Fibroblast of lung (primary cell): ENCODE measurements around the gene CLIP1.

Source experiments
- EZH2 ChIP-seq: IDR thresholded peaks from 2 replicates; pipeline ENCODE4 v1.5.1; 2012; ENCODE audit warnings: low read length, control low read depth, mild to moderate bottlenecking; ENCODE audit errors: missing control alignments
- TF ChIP-seq, protein P1 (sequence below), 2 donors: IDR thresholded peaks in 1 of 2; conservative IDR thresholded peaks in 1 of 2; 1 replicate in 1 of 2; 2 replicates in 1 of 2; pipeline ENCODE4 v1.5.1; 2011 to 2012; ENCODE audit warnings: low read length in 2 of 2, control low read depth in 1 of 2, inconsistent platforms in 1 of 2, low read depth in 1 of 2, mild to moderate bottlenecking in 1 of 2

DNA sequence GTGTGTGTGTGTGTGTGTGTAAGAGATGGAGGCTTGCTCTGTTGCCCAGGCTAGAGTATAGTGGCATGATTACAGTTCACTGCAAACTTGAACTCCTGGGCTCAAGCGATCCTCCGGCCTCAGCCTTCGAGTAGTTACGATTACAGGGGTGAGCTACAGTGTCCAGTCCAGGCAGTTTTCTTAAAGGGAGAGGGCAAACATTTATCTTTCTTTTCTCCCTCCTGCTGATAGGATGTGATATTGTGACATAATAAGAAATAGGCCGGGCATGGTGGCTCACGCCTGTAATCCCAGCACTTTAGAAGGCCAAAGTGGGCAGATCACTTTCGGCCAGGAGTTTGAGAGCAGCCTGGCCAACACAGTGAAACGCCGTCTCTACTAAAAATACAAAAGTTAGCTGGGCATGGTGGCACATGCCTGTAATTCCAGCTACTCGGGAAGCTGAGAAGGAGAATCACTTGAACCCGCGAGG lies 31.8 kb upstream of the CLIP1 start:
- TF ChIP-seq, protein P1, sequence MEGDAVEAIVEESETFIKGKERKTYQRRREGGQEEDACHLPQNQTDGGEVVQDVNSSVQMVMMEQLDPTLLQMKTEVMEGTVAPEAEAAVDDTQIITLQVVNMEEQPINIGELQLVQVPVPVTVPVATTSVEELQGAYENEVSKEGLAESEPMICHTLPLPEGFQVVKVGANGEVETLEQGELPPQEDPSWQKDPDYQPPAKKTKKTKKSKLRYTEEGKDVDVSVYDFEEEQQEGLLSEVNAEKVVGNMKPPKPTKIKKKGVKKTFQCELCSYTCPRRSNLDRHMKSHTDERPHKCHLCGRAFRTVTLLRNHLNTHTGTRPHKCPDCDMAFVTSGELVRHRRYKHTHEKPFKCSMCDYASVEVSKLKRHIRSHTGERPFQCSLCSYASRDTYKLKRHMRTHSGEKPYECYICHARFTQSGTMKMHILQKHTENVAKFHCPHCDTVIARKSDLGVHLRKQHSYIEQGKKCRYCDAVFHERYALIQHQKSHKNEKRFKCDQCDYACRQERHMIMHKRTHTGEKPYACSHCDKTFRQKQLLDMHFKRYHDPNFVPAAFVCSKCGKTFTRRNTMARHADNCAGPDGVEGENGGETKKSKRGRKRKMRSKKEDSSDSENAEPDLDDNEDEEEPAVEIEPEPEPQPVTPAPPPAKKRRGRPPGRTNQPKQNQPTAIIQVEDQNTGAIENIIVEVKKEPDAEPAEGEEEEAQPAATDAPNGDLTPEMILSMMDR (conservative IDR thresholded peaks at IDR 0.05 in 1 of 2, IDR thresholded peaks at IDR 0.05 in 1 of 2; ENCODE audit: low read depth in 1 of 2, low read length in 2 of 2) = no peak
- TF ChIP-seq EZH2 = no peak
